KMS-11 (cell line): Measurements from ENCODE around the gene RGL4.

Source experiments
- H2AFZ ChIP-seq: fragments of 200-600 bp; sonication (generic); 2 replicates; pipeline ENCODE4 v1.6.1; 2016; ENCODE audit warnings: antibody characterized with exemption, mixed run types, low read depth
- H3K27ac ChIP-seq: fragments of 200-600 bp; sonication (generic); 2 replicates; pipeline ENCODE4 v1.6.1; 2016; ENCODE audit warnings: mild to moderate bottlenecking, mixed run types
- H3K27me3 ChIP-seq: fragments of 200-600 bp; sonication (generic); 2 replicates; pipeline ENCODE4 v1.6.1; 2017; ENCODE audit warnings: mild to moderate bottlenecking, low read depth, mixed run types, moderate library complexity; ENCODE audit not compliant: insufficient read depth
- H3K36me3 ChIP-seq: fragments of 200-600 bp; sonication (generic); 2 replicates; pipeline ENCODE4 v1.6.1; 2017; ENCODE audit warnings: mild to moderate bottlenecking, mixed run types; ENCODE audit not compliant: insufficient read depth
- H3K4me1 ChIP-seq: fragments of 200-600 bp; sonication (generic); 2 replicates; pipeline ENCODE4 v1.6.1; 2016; ENCODE audit warnings: mild to moderate bottlenecking, low read depth, mixed run types; ENCODE audit not compliant: poor library complexity, severe bottlenecking
- H3K4me2 ChIP-seq: fragments of 200-600 bp; sonication (generic); 2 replicates; pipeline ENCODE4 v1.7.0; 2016; ENCODE audit warnings: mild to moderate bottlenecking, mixed run types
- H3K4me3 ChIP-seq: fragments of 200-600 bp; sonication (generic); IDR thresholded peaks from 2 replicates; pipeline ENCODE4 v1.6.1; 2017; ENCODE audit warnings: low read depth, low read length, mixed read lengths; ENCODE audit not compliant: insufficient read depth
- H3K79me2 ChIP-seq: fragments of 200-600 bp; sonication (generic); 2 replicates; pipeline ENCODE4 v1.6.1; 2016; ENCODE audit warnings: low read depth, mixed run types; ENCODE audit not compliant: insufficient read depth
- H3K9ac ChIP-seq: fragments of 200-600 bp; sonication (generic); 2 replicates; pipeline ENCODE4 v1.6.1; 2016; ENCODE audit warnings: mild to moderate bottlenecking, mixed run types
- H4K20me1 ChIP-seq: fragments of 200-600 bp; sonication (generic); 2 replicates; pipeline ENCODE4 v1.6.1; 2016; ENCODE audit warnings: mild to moderate bottlenecking, mixed run types; ENCODE audit not compliant: insufficient read depth
- TF ChIP-seq, protein P1 (sequence below): fragments of 200-600 bp; sonication (generic); conservative IDR thresholded peaks from 2 replicates; pipeline ENCODE4 v1.6.1; 2017; ENCODE audit warnings: low read depth, mild to moderate bottlenecking, antibody characterized with exemption, low read length, moderate library complexity, mixed read lengths

The RGL4 gene

DNA sequence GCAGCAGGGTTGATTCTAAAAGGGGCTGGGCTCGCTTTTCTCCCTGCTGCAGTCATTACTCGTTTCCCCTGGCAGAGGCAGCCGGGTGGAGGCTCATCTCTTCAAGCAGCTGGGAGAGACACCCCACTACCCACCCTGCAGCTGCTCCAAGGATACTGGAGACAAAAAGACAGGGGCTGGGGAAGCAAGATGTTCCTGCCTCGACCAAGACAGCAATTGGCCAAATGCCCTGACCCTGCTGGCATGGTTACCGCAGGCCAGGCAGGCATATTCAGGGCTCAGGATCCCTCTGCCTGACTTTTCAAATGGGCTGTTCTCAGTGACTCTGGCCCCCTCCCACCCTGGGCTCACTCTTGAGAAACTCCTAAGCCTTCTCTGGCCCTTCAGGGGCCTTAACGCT, 6.8 kb upstream of the RGL4 start:
- TF ChIP-seq, protein P1, sequence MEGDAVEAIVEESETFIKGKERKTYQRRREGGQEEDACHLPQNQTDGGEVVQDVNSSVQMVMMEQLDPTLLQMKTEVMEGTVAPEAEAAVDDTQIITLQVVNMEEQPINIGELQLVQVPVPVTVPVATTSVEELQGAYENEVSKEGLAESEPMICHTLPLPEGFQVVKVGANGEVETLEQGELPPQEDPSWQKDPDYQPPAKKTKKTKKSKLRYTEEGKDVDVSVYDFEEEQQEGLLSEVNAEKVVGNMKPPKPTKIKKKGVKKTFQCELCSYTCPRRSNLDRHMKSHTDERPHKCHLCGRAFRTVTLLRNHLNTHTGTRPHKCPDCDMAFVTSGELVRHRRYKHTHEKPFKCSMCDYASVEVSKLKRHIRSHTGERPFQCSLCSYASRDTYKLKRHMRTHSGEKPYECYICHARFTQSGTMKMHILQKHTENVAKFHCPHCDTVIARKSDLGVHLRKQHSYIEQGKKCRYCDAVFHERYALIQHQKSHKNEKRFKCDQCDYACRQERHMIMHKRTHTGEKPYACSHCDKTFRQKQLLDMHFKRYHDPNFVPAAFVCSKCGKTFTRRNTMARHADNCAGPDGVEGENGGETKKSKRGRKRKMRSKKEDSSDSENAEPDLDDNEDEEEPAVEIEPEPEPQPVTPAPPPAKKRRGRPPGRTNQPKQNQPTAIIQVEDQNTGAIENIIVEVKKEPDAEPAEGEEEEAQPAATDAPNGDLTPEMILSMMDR: no peak
- Histone ChIP-seq H3K27me3 (no peaks in the 10 kb centered on the region), H2AFZ (no peak overlapping the region), H3K36me3 (no peaks in the 10 kb centered on the region), H3K79me2 (no peaks in the 10 kb centered on the region), H3K4me1 (no peaks in the 10 kb centered on the region), H3K4me2 (no peak overlapping the region), H3K4me3 (no peak overlapping the region), H4K20me1 (no peaks in the 10 kb centered on the region), H3K9ac (no peak overlapping the region), H3K27ac (no peak overlapping the region)

DNA sequence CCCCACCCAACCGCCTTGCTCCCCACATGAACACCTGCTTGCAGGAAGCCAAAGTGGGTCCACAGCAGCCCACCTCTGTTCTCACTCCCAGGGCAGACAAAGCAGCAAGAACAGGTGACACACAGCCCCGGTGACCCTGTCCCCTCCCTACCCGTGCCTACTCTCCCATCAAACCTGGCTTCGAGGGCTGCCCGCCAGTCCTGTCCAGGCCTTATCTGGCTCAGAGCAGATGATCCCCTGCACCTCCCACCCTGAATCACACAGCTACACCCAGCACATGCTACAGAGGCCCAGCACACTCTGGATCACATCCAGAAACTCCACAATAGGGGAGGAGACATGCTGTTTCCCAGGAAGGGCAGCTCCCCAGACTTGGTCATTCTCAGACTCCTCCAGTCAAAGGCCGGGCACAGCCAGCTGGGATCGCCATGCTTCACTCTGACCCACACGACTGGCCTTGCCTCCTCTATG, 6.2 kb upstream of the RGL4 start:
- Histone ChIP-seq H3K4me2 (no peak overlapping the region), H2AFZ (no peak overlapping the region), H3K4me3 (no peak overlapping the region), H3K36me3 (no peaks in the 10 kb centered on the region), H4K20me1 (no peaks in the 10 kb centered on the region), H3K9ac (no peak overlapping the region), H3K27ac (no peak overlapping the region), H3K79me2 (no peaks in the 10 kb centered on the region), H3K27me3 (no peaks in the 10 kb centered on the region), H3K4me1 (no peaks in the 10 kb centered on the region)
- TF ChIP-seq, protein P1: no peak

DNA sequence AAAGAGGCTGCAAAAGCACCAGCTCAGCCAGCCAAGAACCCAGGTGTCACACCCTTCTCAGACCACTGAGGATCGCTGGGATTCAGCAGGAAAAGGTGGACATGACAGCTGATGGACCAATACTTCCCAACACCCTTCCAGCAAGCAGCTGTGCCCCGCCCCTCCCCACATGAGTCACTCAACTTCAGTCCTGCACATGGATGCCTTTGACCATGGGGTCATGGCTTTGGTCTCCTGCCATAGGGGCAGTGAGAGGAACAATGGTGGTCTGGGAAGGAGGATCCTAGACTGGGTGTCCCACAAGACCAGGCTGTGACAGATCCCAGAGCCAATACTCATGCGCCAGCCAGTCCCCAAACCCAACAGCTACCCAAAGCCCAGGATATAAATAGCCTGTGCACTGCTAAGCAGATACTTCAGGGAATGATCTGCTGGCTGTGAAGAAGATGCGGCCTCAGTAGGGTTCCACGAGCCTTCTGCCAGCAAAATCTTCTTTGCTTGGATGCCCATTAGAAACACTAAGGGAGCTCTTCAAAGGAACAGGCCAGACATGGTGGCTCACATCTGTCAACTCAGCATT, 5.5 kb upstream of the RGL4 start:
- no peak overlapping the region for H3K27ac ChIP-seq
- H3K27me3 ChIP-seq: no peaks in the 10 kb centered on the region
- no peaks in the 10 kb centered on the region for H3K36me3 ChIP-seq
- no peaks in the 10 kb centered on the region for H3K4me1 ChIP-seq
- no peak overlapping the region for H3K9ac ChIP-seq
- no peak overlapping the region for H3K4me3 ChIP-seq
- no peak overlapping the region for H3K4me2 ChIP-seq
- H3K79me2 ChIP-seq: no peaks in the 10 kb centered on the region
- H4K20me1 ChIP-seq: no peaks in the 10 kb centered on the region
- H2AFZ ChIP-seq: no peak overlapping the region
- TF ChIP-seq, protein P1: no peak

DNA sequence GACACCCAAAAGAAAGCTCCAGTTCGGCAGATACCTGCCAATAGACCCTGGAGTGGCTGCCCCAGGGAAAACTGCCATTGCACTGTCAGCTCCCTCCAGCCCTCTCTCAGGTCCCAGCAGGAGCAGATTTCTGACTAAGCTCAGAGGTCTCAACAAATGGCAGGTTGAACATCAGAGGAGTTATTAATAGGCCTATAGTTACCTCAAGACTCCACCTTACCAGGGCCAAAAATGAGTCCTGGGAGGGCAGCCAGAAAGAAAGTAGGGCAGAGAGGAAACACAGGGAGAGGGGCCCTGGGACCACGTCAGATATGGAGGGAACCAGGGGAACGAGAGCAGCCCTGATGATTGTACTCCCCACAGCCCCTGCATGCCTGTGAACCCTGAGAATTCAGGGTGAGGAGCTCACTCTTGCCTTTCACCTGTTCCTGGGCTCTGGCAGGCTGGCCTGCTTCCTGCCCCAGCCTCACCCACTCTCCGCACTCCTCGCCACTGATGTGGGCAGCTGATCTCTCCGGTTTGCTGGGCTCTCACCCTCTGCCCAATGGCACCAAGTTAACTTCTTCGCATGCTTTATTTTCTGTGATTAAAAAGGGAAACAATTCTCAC, 4.3 kb upstream of the RGL4 start:
- Histone ChIP-seq H3K27me3 (no peaks in the 10 kb centered on the region), H3K4me1 (no peaks in the 10 kb centered on the region), H3K4me3 (no peak overlapping the region), H3K27ac (no peak overlapping the region), H2AFZ (no peak overlapping the region), H3K9ac (no peak overlapping the region; the same call in 1 of the 2 replicates), H3K4me2 (no peak overlapping the region), H3K36me3 (no peaks in the 10 kb centered on the region), H3K79me2 (no peaks in the 10 kb centered on the region), H4K20me1 (no peaks in the 10 kb centered on the region)
- TF ChIP-seq, protein P1: no peak
